Measurements from ENCODE around the gene TRAPPC12.

DNA sequence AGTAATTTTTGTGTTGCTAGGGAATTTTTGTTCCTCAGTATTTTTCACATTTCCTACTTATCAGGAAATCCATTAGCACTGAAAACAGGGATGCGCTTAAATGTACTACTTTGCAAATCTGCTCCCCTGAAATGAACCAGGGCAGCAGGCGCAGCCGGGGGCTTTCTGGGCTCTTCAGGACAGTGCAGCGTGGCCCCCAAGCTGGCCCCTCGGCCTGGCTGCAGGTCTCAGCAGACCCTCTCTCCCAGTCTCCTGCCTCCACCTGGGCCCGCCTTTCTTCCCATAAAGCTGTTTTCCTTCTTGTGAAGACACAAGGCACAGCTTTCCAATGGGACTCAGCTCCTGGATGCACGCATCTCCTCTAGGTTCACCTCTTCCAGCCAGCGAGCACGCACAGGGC, 37.2 kb upstream of the TRAPPC12 start:
- TF ChIP-seq, protein P1, sequence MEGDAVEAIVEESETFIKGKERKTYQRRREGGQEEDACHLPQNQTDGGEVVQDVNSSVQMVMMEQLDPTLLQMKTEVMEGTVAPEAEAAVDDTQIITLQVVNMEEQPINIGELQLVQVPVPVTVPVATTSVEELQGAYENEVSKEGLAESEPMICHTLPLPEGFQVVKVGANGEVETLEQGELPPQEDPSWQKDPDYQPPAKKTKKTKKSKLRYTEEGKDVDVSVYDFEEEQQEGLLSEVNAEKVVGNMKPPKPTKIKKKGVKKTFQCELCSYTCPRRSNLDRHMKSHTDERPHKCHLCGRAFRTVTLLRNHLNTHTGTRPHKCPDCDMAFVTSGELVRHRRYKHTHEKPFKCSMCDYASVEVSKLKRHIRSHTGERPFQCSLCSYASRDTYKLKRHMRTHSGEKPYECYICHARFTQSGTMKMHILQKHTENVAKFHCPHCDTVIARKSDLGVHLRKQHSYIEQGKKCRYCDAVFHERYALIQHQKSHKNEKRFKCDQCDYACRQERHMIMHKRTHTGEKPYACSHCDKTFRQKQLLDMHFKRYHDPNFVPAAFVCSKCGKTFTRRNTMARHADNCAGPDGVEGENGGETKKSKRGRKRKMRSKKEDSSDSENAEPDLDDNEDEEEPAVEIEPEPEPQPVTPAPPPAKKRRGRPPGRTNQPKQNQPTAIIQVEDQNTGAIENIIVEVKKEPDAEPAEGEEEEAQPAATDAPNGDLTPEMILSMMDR (conservative IDR thresholded peaks at IDR 0.05; ENCODE audit: low read depth, low read length): no peak
- no peak for TF ChIP-seq EZH2 (IDR thresholded peaks at IDR 0.05; ENCODE audit: low read length, unreplicated experiment)

All from PC-3 (cell line).